H9 (cell line): ENCODE measurements around the gene PTPRC. TPM values are rescaled to one million over a fixed set of nuclear protein-coding genes. Genes with fewer than 3 reads are reported as not detected.

Source experiments
- DNase-seq: peaks from one replicate; pipeline ENCODE4 v3.0.0-alpha.2; 2017
- H2AFZ ChIP-seq: one replicate; pipeline ENCODE4 v1.6.1; 2013; ENCODE audit warnings: mild to moderate bottlenecking, low read length, control low read depth, moderate library complexity
- H2AK5ac ChIP-seq: 2 replicates; pipeline ENCODE4 v1.6.1; 2013; ENCODE audit warnings: low read length, control low read depth, mixed read lengths; ENCODE audit not compliant: insufficient read length
- H2BK120ac ChIP-seq: one replicate; pipeline ENCODE4 v1.6.1; 2013; ENCODE audit warnings: low read depth, mild to moderate bottlenecking, low read length, control low read depth, inconsistent platforms; ENCODE audit not compliant: poor library complexity, severe bottlenecking
- H2BK12ac ChIP-seq: 2 replicates; pipeline ENCODE4 v1.6.1; 2013; ENCODE audit warnings: low read length, control low read depth, mixed read lengths, low read depth; ENCODE audit not compliant: insufficient read length
- H2BK15ac ChIP-seq: 2 replicates; pipeline ENCODE4 v1.6.1; 2013; ENCODE audit warnings: low read depth, low read length, control low read depth
- H2BK20ac ChIP-seq: one replicate; pipeline ENCODE4 v1.6.1; 2013; ENCODE audit warnings: low read depth, mild to moderate bottlenecking, low read length, control low read depth, inconsistent platforms; ENCODE audit not compliant: poor library complexity, severe bottlenecking
- H2BK5ac ChIP-seq: 2 replicates; pipeline ENCODE4 v1.6.1; 2013; ENCODE audit warnings: low read length, control low read depth, mixed read lengths; ENCODE audit not compliant: insufficient read length
- H3K14ac ChIP-seq: 2 replicates; pipeline ENCODE4 v1.6.1; 2013; ENCODE audit warnings: low read length, control low read depth; ENCODE audit not compliant: insufficient read depth
- H3K18ac ChIP-seq: 2 replicates; pipeline ENCODE4 v1.6.1; 2013; ENCODE audit warnings: low read depth, mild to moderate bottlenecking, mixed read lengths, low read length, control low read depth; ENCODE audit not compliant: insufficient read length
- H3K23ac ChIP-seq: 2 replicates; pipeline ENCODE4 v1.6.1; 2013; ENCODE audit warnings: low read length, control low read depth, mixed read lengths, low read depth; ENCODE audit not compliant: insufficient read length
- H3K23me2 ChIP-seq: 2 replicates; pipeline ENCODE4 v1.6.1; 2013; ENCODE audit warnings: low read depth, mild to moderate bottlenecking, mixed read lengths, low read length, control low read depth; ENCODE audit not compliant: insufficient read length, poor library complexity, severe bottlenecking
- H3K27ac ChIP-seq: 2 replicates; pipeline ENCODE4 v1.5.1; 2013; ENCODE audit warnings: low read length, control low read depth, mixed read lengths, low read depth; ENCODE audit not compliant: insufficient read length
- H3K27me3 ChIP-seq: 2 replicates; pipeline ENCODE4 v1.6.1; 2013; ENCODE audit warnings: low read length, control low read depth, inconsistent platforms; ENCODE audit not compliant: insufficient read depth
- H3K4ac ChIP-seq: 2 replicates; pipeline ENCODE4 v1.6.1; 2013; ENCODE audit warnings: low read depth, mild to moderate bottlenecking, control low read depth, inconsistent platforms, low read length, moderate library complexity
- H3K4me1 ChIP-seq: 2 replicates; pipeline ENCODE4 v1.6.1; 2013; ENCODE audit warnings: low read length, control low read depth, inconsistent platforms; ENCODE audit not compliant: insufficient read depth
- H3K4me2 ChIP-seq: 2 replicates; pipeline ENCODE4 v1.6.1; 2013; ENCODE audit warnings: low read length, control low read depth, mixed read lengths; ENCODE audit not compliant: insufficient read length, insufficient read depth
- H3K56ac ChIP-seq: 2 replicates; pipeline ENCODE4 v1.6.1; 2013; ENCODE audit warnings: low read depth, mild to moderate bottlenecking, mixed read lengths, low read length, control low read depth; ENCODE audit not compliant: insufficient read length
- H3K79me1 ChIP-seq: 2 replicates; pipeline ENCODE4 v1.6.1; 2013; ENCODE audit warnings: low read depth, mild to moderate bottlenecking, moderate library complexity, low read length, control low read depth, inconsistent platforms; ENCODE audit not compliant: insufficient read depth, poor library complexity, severe bottlenecking
- H3K79me2 ChIP-seq: 2 replicates; pipeline ENCODE4 v1.6.1; 2013; ENCODE audit warnings: low read length, control low read depth, inconsistent platforms; ENCODE audit not compliant: insufficient read depth
- H3K9ac ChIP-seq: 2 replicates; pipeline ENCODE4 v1.6.1; 2013; ENCODE audit warnings: low read length, control low read depth, mixed read lengths; ENCODE audit not compliant: insufficient read length; ENCODE audit errors: extremely low read depth
- H3K9me3 ChIP-seq: one replicate; pipeline ENCODE4 v1.6.1; 2013; ENCODE audit warnings: low read depth, low read length, inconsistent platforms; ENCODE audit not compliant: control insufficient read depth
- H3T11ph ChIP-seq: one replicate; pipeline ENCODE4 v1.6.1; 2013; ENCODE audit warnings: mild to moderate bottlenecking, low read length, control low read depth, inconsistent platforms
- H4K20me1 ChIP-seq: one replicate; pipeline ENCODE4 v1.6.1; 2013; ENCODE audit not compliant: control insufficient read depth, insufficient read length, insufficient read depth
- H4K5ac ChIP-seq: 2 replicates; pipeline ENCODE4 v1.6.1; 2013; ENCODE audit warnings: low read depth, mild to moderate bottlenecking, mixed read lengths, low read length, control low read depth; ENCODE audit not compliant: insufficient read length
- H4K8ac ChIP-seq: replicated peaks from 2 replicates; pipeline ENCODE4 v1.6.1; 2013; ENCODE audit warnings: low read length, control low read depth, mixed read lengths, low read depth; ENCODE audit not compliant: insufficient read length
- H4K91ac ChIP-seq: 2 replicates; pipeline ENCODE4 v1.6.1; 2013; ENCODE audit warnings: low read depth, mild to moderate bottlenecking, moderate library complexity, mixed read lengths, low read length, control low read depth; ENCODE audit not compliant: insufficient read length
- H3K27ac Mint-ChIP-seq, 3 experiments: 2 replicates in 2 of 3; 3 replicates in 1 of 3; pipeline ENCODE4 v1.8.0; 2020 to 2021; ENCODE audit warnings: mixed read lengths in 3 of 3, mild to moderate bottlenecking in 1 of 3, moderate library complexity in 1 of 3
- H3K27me3 Mint-ChIP-seq: 2 replicates; pipeline ENCODE4 v1.8.0; 2021; ENCODE audit warnings: low read depth, mild to moderate bottlenecking, moderate library complexity, mixed read lengths
- H3K36me3 Mint-ChIP-seq, 3 experiments: 2 replicates in 2 of 3; 3 replicates in 1 of 3; pipeline ENCODE4 v1.8.0; 2020 to 2021; ENCODE audit warnings: low read depth in 3 of 3, mixed read lengths in 3 of 3; ENCODE audit not compliant: insufficient read depth in 1 of 3
- H3K4me1 Mint-ChIP-seq, 2 experiments: 2 replicates each; pipeline ENCODE4 v1.8.0; 2020; ENCODE audit warnings: mixed read lengths in 2 of 2
- H3K4me3 Mint-ChIP-seq, 2 experiments: 2 replicates in 1 of 2; 3 replicates in 1 of 2; pipeline ENCODE4 v1.8.0; 2020 to 2021; ENCODE audit warnings: mild to moderate bottlenecking in 2 of 2, mixed read lengths in 2 of 2, moderate library complexity in 1 of 2
- H3K9me3 Mint-ChIP-seq, 2 experiments: 2 replicates in 1 of 2; 3 replicates in 1 of 2; pipeline ENCODE4 v1.8.0; 2020; ENCODE audit warnings: mild to moderate bottlenecking in 2 of 2, mixed read lengths in 2 of 2, moderate library complexity in 1 of 2
- total RNA-seq: library from RNA; stranded (reverse); gene quantifications from 2 replicates; pipeline ENCODE4 v1.2.1, GENCODE V29; 2021
- TF ChIP-seq, protein P1 (sequence below): fragments of 200-600 bp; sonication (generic); conservative IDR thresholded peaks from 3 replicates; pipeline ENCODE4 v1.8.0; 2021; ENCODE audit warnings: antibody characterized with exemption, mild to moderate bottlenecking

PTPRC gene
- total RNA-seq, 1 experiment from 2014 or later = not detected

GRCh38 chr1:198667807-198668206, 29.0 kb downstream of the PTPRC start:
- Histone ChIP-seq H3K18ac (no peak overlapping the region), H3K79me2 (no peaks in the 10 kb centered on the region), H4K91ac (no peak overlapping the region), H3T11ph (no peak overlapping the region), H3K4ac (no peak overlapping the region), H3K56ac (no peak overlapping the region), H2BK20ac (no peak overlapping the region), H3K9me3 (no peaks in the 10 kb centered on the region), H4K8ac (no peak overlapping the region), H2BK120ac (no peak overlapping the region), H3K79me1 (no peaks in the 10 kb centered on the region), H3K9ac (no peak overlapping the region), H4K20me1 (no peaks in the 10 kb centered on the region), H3K27ac (no peak overlapping the region), H2AK5ac (no peak overlapping the region), H2BK12ac (no peak overlapping the region), H3K4me2 (no peak overlapping the region), H3K14ac (no peak overlapping the region), H2BK15ac (no peak overlapping the region), H3K23me2 (no peaks in the 10 kb centered on the region), H2BK5ac (no peak overlapping the region), H2AFZ (no peak overlapping the region), H4K5ac (no peak overlapping the region), H3K23ac (no peak overlapping the region), H3K4me1 (no peaks in the 10 kb centered on the region), H3K27me3 (no peaks in the 10 kb centered on the region)
- no peak overlapping the region for H3K27ac Mint-ChIP-seq
- DNase-seq = no peak
- H3K9me3 Mint-ChIP-seq = no peaks in the 10 kb centered on the region
- no peak overlapping the region for H3K4me3 Mint-ChIP-seq
- H3K4me1 Mint-ChIP-seq = peaks cover 9 to 15% of the 10 kb centered on the region in 2 experiments
- H3K27me3 Mint-ChIP-seq = no peaks in the 10 kb centered on the region
- no peaks in the 10 kb centered on the region for H3K36me3 Mint-ChIP-seq
- TF ChIP-seq, protein P1, sequence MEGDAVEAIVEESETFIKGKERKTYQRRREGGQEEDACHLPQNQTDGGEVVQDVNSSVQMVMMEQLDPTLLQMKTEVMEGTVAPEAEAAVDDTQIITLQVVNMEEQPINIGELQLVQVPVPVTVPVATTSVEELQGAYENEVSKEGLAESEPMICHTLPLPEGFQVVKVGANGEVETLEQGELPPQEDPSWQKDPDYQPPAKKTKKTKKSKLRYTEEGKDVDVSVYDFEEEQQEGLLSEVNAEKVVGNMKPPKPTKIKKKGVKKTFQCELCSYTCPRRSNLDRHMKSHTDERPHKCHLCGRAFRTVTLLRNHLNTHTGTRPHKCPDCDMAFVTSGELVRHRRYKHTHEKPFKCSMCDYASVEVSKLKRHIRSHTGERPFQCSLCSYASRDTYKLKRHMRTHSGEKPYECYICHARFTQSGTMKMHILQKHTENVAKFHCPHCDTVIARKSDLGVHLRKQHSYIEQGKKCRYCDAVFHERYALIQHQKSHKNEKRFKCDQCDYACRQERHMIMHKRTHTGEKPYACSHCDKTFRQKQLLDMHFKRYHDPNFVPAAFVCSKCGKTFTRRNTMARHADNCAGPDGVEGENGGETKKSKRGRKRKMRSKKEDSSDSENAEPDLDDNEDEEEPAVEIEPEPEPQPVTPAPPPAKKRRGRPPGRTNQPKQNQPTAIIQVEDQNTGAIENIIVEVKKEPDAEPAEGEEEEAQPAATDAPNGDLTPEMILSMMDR = no peak
